Right lobe of liver (tissue), 6 donors: ENCODE data around the gene NRBF2. TPM values are rescaled to one million over a fixed set of nuclear protein-coding genes. Genes with fewer than 3 reads are reported as not detected.
A peak's percentile ranks its signal among the peaks of the same experiment; 100 is the strongest.

Source experiments
- ATAC-seq, 4 donors: fragments of 200-7000 bp; cut with Tn5 transposase; one replicate each; pipeline ENCODE4 v1.9.1; 2020; ENCODE audit warnings: mild to moderate bottlenecking in 4 of 4, moderate library complexity in 4 of 4
- DNase-seq, 3 donors: peaks; one replicate each; pipeline ENCODE4 v3.0.0-alpha.2; 2020
- H3K27ac ChIP-seq, 3 donors: fragments of 200-600 bp; one replicate each; pipeline ENCODE4 v1.8.0; 2022
- H3K27me3 ChIP-seq, 2 donors: fragments of 200-600 bp; one replicate each; pipeline ENCODE4 v1.8.0; 2022
- H3K36me3 ChIP-seq, 4 donors: fragments of 200-600 bp; sonication (generic) in 1 of 4; one replicate each; pipeline versions ENCODE4 v1.5.1 to v1.8.0; 2017 to 2022; ENCODE audit warnings: control low read depth in 1 of 4
- H3K4me1 ChIP-seq, 4 donors: fragments of 200-600 bp; sonication (generic) in 1 of 4; one replicate each; pipeline versions ENCODE4 v1.5.1 to v1.8.0; 2017 to 2022; ENCODE audit warnings: control low read depth in 1 of 4
- H3K4me3 ChIP-seq, 3 donors: fragments of 200-600 bp; one replicate each; pipeline ENCODE4 v1.8.0; 2022
- H3K9me3 ChIP-seq, 4 donors: fragments of 200-600 bp; sonication (generic) in 1 of 4; one replicate each; pipeline versions ENCODE4 v1.5.1 to v1.8.0; 2017 to 2022; ENCODE audit warnings: control low read depth in 1 of 4
- POLR2A ChIP-seq: fragments of 450-650 bp; IDR thresholded peaks from one replicate; pipeline ENCODE4 v1.6.1; 2017; ENCODE audit warnings: antibody characterized with exemption, mild to moderate bottlenecking
- WGBS: methylation state at CpG from one replicate; pipeline ENCODE4 v1.1.6; 2018; ENCODE audit warnings: low coverage, low lambda C conversion rate; ENCODE audit not compliant: insufficient coverage; ENCODE audit errors: missing lambda C conversion rate; 5-methylcytosine and 5-hydroxymethylcytosine counted together
- intact Hi-C, 2 donors: fragments of 100-400 bp; cut with DNase I; formaldehyde crosslinking; loops; one replicate each; pipeline versions ENCODE4 v1.11.2 to v1.14.1; 2022
- total RNA-seq, 6 experiments: library from RNA; depleted of rRNA in 2 of 6; stranded (reverse); fragments of >200 nt in 2 of 6; fragmentation: NEBNext Ultra II Directional in 3 of 6; extraction: Animal tissue kit (Norgen Biotek cat#: 25700) in 3 of 6; gene quantifications; one replicate each; pipeline versions ENCODE4 v1.1.0 to v1.2.4, GENCODE V29; 2016 to 2023
- TF ChIP-seq, protein P1 (sequence below), 4 donors: fragments of 200-600 bp in 3 of 4; fragments of 450-650 bp in 1 of 4; IDR thresholded peaks; one replicate each; pipeline versions ENCODE4 v1.5.1 to v1.8.0; 2016 to 2022; ENCODE audit warnings: antibody characterized with exemption in 4 of 4, mild to moderate bottlenecking in 2 of 4
- donor health status: DM: no; HTN: yes; CAD: no.
- donor health status: DM: no; HTN: no; CAD: no.
- donor health status: DM: no; HTN: no; CAD: no.
- donor health status: DM: no; HTN: yes; CAD: no.
- donor health status: DM: no; HTN: yes; CAD: no.

The NRBF2 gene
- total RNA-seq, 6 experiments from 2014 or later = 15.9 to 32.3 (median 22.8) TPM

GRCh38 chr10:63114031-63114814 is 18.9 kb upstream of the NRBF2 start:
- peaks cover 0 to 26% (median 10%) of the 10 kb centered on the region in 4 donors for H3K4me1 ChIP-seq
- no peaks in the 10 kb centered on the region for H3K36me3 ChIP-seq
- intact Hi-C loops = no loop called here
- WGBS = 24% methylated on average over 4 of the region's 4 CpGs
- ATAC-seq (peak; percentile 74 to 82 (median 76)), DNase-seq (peak; percentile 54 to 85 (median 55))
- H3K9me3 ChIP-seq = no peaks in the 10 kb centered on the region
- TF ChIP-seq, protein P1, sequence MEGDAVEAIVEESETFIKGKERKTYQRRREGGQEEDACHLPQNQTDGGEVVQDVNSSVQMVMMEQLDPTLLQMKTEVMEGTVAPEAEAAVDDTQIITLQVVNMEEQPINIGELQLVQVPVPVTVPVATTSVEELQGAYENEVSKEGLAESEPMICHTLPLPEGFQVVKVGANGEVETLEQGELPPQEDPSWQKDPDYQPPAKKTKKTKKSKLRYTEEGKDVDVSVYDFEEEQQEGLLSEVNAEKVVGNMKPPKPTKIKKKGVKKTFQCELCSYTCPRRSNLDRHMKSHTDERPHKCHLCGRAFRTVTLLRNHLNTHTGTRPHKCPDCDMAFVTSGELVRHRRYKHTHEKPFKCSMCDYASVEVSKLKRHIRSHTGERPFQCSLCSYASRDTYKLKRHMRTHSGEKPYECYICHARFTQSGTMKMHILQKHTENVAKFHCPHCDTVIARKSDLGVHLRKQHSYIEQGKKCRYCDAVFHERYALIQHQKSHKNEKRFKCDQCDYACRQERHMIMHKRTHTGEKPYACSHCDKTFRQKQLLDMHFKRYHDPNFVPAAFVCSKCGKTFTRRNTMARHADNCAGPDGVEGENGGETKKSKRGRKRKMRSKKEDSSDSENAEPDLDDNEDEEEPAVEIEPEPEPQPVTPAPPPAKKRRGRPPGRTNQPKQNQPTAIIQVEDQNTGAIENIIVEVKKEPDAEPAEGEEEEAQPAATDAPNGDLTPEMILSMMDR (IDR thresholded peaks at IDR 0.05) = no peak
- TF ChIP-seq POLR2A = peak; percentile 39
- no peaks in the 10 kb centered on the region for H3K27me3 ChIP-seq
- H3K4me3 ChIP-seq = no peak overlapping the region
- peak overlapping the region; percentile 72 to 91 (median 76) for H3K27ac ChIP-seq

DNA sequence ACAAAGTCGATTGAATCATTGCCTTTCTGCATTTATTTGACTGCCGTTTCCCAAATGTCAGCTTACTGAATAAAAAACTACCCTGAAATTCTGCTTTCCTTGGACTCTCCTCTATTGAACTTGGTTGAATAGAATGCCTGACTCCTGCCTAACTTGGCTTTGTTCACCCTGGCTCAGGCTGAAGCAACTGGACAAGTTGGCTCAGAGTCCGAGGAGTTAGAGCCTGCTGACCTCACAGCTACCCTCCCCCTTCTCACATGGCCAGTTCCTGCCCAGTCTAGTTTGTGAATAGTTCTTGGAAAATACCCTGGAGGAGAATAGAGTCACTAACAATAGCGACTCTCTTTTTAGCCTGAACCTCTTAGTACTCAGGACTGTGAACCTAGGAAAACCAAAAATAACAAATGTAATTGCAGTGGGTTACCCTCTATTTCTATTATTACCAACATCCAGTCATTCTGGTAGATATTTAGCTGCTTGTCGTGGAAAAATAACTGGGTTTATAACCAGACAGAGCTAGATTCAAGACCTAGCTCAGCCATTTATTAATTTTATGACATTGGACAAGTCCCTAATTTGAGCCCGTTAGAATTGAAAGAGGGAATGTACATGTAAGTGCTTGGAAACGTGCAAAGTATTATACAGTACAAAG is 17.3 kb upstream of the NRBF2 start:
- H3K36me3 ChIP-seq = no peaks in the 10 kb centered on the region
- H3K9me3 ChIP-seq = no peaks in the 10 kb centered on the region
- TF ChIP-seq, protein P1 (IDR thresholded peaks at IDR 0.05) = peak in 1 of 4 donors; percentile 10
- peak; percentile 56 for TF ChIP-seq POLR2A
- peaks cover 0 to 26% (median 10%) of the 10 kb centered on the region in 4 donors for H3K4me1 ChIP-seq
- H3K4me3 ChIP-seq = no peak overlapping the region
- WGBS = 23% methylated on average over 7 of the region's 7 CpGs
- no peaks in the 10 kb centered on the region for H3K27me3 ChIP-seq
- H3K27ac ChIP-seq = peak overlapping the region; percentile 72 to 91 (median 76)
- ATAC-seq (peak; percentile 90 to 96 (median 93)), DNase-seq (peak; percentile 78 to 93 (median 87))
- intact Hi-C loops = no loop called here

- H3K36me3 ChIP-seq = no peaks in the 10 kb centered on the region
- ATAC-seq = no peak
- DNase-seq = no peak
- no peak overlapping the region for H3K4me3 ChIP-seq
- no peak for TF ChIP-seq POLR2A
- TF ChIP-seq, protein P1 (IDR thresholded peaks at IDR 0.05) = no peak
- peak overlapping the region; percentile 72 to 91 (median 76) for H3K27ac ChIP-seq
- intact Hi-C loops = no loop called here
- 64% methylated on average over 3 of the region's 3 CpGs for WGBS
- H3K4me1 ChIP-seq = peaks cover 0 to 26% (median 10%) of the 10 kb centered on the region in 4 donors
- H3K9me3 ChIP-seq = no peaks in the 10 kb centered on the region
- no peaks in the 10 kb centered on the region for H3K27me3 ChIP-seq
Measured at GRCh38 chr10:63116452-63117072, 16.6 kb upstream of the NRBF2 start.

- no peak for ATAC-seq
- intact Hi-C loops = no loop called here
- H3K4me3 ChIP-seq = no peak overlapping the region
- no peaks in the 10 kb centered on the region for H3K27me3 ChIP-seq
- no peak overlapping the region for H3K27ac ChIP-seq
- peaks cover 0 to 20% (median 10%) of the 10 kb centered on the region in 4 donors for H3K4me1 ChIP-seq
- H3K36me3 ChIP-seq = no peaks in the 10 kb centered on the region
- no peaks in the 10 kb centered on the region for H3K9me3 ChIP-seq
- TF ChIP-seq POLR2A = no peak
- TF ChIP-seq, protein P1 (IDR thresholded peaks at IDR 0.05) = no peak
- DNase-seq = no peak
Measured at GRCh38 chr10:63119041-63119440, 14.1 kb upstream of the NRBF2 start.
